ENCODE results near the gene PCNX2. TPM values are rescaled to one million over a fixed set of nuclear protein-coding genes. Genes with fewer than 3 reads are reported as not detected.

PCNX2 gene
- total and polyA plus RNA-seq, 2 of the 8 experiments (the other 6 are each of a cell fraction or from before 2014, with no cell fraction given), result 46.1 to 57.6 TPM

DNA sequence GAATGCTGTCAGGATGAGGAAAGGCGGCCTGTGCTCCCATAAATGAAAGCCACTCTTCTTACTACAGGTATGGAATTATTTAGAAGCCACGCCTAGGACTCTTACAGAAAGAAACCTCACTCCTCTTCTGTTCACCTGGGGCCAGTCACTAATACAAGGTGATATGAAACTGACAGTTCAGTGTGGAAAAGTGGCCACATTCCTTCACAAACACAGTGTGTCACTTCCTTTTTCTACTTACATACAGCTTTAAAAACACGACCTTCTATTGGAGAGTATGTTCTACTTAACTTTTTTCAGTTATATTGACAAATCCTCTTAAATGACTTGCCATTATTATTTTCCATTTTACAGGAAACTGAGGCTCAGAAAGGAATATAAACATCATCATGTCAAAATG lies 163.1 kb downstream of the PCNX2 start:
- FAIRE-seq (no peak), DNase-seq (ENCODE audit: low read depth in 1 of 2, low spot score in 2 of 2) (no peak)
- Histone ChIP-seq H2BK5ac (ENCODE audit: low read depth, low read length) (no peak overlapping the region), H3K9ac (replicated peaks in 1 of 4; ENCODE audit: extremely low read depth in 1 of 4, low read depth in 3 of 4, low read length in 3 of 4) (no peak overlapping the region), H3K56ac (replicated peaks; ENCODE audit: insufficient read length, low read depth, low read length) (no peak overlapping the region), H3K4ac (replicated peaks; ENCODE audit: insufficient read length, low read depth, low read length) (no peak overlapping the region), H3K79me2 (ENCODE audit: control insufficient read depth in 1 of 2, insufficient read depth in 2 of 2, low read length in 2 of 2) (no peaks in the 10 kb centered on the region), H3K79me1 (ENCODE audit: low read depth, low read length) (no peaks in the 10 kb centered on the region), H3K18ac (ENCODE audit: extremely low read depth, low read length) (no peak overlapping the region), H3K23me2 (ENCODE audit: low read depth, low read length) (0 out of 2 replicates have a peak, but pooled peaks cover 2% of the 10 kb centered on the region), H4K20me1 (replicated peaks in 1 of 2; ENCODE audit: control insufficient read depth in 1 of 2, insufficient read depth in 2 of 2, low read length in 2 of 2) (peaks cover 0 to 2% of the 10 kb centered on the region in 2 experiments), H2BK15ac (ENCODE audit: low read length) (no peak overlapping the region), H2BK20ac (ENCODE audit: low read length) (no peak overlapping the region), H4K5ac (ENCODE audit: insufficient read length, low read depth, low read length) (no peak overlapping the region), H2AFZ (ENCODE audit: low read length) (no peak overlapping the region), H3K4me1 (replicated peaks in 1 of 4; ENCODE audit: control insufficient read depth in 3 of 4, insufficient read depth in 4 of 4, low read length in 3 of 4) (no peaks in the 10 kb centered on the region), H3K14ac (ENCODE audit: insufficient read length) (no peak overlapping the region), H3K23ac (ENCODE audit: insufficient read length) (no peak overlapping the region), H2BK120ac (replicated peaks; ENCODE audit: low read depth, low read length) (no peak overlapping the region), H4K8ac (ENCODE audit: extremely low read depth, insufficient read depth, low read length) (no peak overlapping the region), H3K36me3 (ENCODE audit: control insufficient read depth in 2 of 4, insufficient read depth in 4 of 4, low read length in 3 of 4) (peaks cover 2 to 57% (median 23%) of the 10 kb centered on the region in 4 experiments; a peak in 7 of 8 replicates), H4K91ac (replicated peaks; ENCODE audit: insufficient read length, low read length) (no peak overlapping the region), H3K9me3 (ENCODE audit: insufficient read depth in 2 of 2, low read depth in 1 of 2, low read length in 1 of 2) (no peaks in the 10 kb centered on the region), H3K4me3 (ENCODE audit: extremely low read depth in 1 of 4, insufficient read depth in 2 of 4, low read depth in 3 of 4, low read length in 4 of 4) (no peak overlapping the region), H2AK5ac (ENCODE audit: low read depth, low read length) (no peak overlapping the region), H3K27me3 (replicated peaks in 1 of 4; ENCODE audit: control insufficient read depth in 3 of 4, extremely low read depth in 1 of 4, insufficient read depth in 3 of 4, low read length in 3 of 4) (no peaks in the 10 kb centered on the region), H3K4me2 (ENCODE audit: insufficient read depth in 1 of 2, low read depth in 2 of 2, low read length in 2 of 2) (no peak overlapping the region), H2BK12ac (ENCODE audit: low read depth, low read length) (no peak overlapping the region), H3K27ac (ENCODE audit: low read depth, low read length) (no peak overlapping the region)
- 96% methylated on average over 3 of the region's 3 CpGs; no CpG with 5 or more reads in 1 of the 2 experiments for WGBS, 2 experiments (ENCODE audit: extremely low coverage in 1 of 2, insufficient coverage in 1 of 2, insufficient read length in 1 of 2, insufficient replicate concordance in 2 of 2, low coverage in 1 of 2, low lambda C conversion rate in 2 of 2, missing lambda C conversion rate in 1 of 2)
- CTCF ChIA-PET (ENCODE audit: partially characterized antibody), result interaction anchor here (0.6 kb wide), 1 partner anchor 138 kb away, joined by 4 read pairs; no protein-coding TSS in a partner anchor
- POLR2A ChIA-PET (ENCODE audit: partially characterized antibody), result no interaction called here
- no peak for TF ChIP-seq CHD1 (IDR thresholded peaks at IDR 0.05; ENCODE audit: low read depth, low read length)
- no peak for TF ChIP-seq SIN3A (conservative IDR thresholded peaks at IDR 0.05 in 1 of 2, IDR thresholded peaks at IDR 0.05 in 1 of 2; ENCODE audit: low read depth in 1 of 2, low read length in 2 of 2)
- TF ChIP-seq TBP (IDR thresholded peaks at IDR 0.05; ENCODE audit: low read depth, low read length), result no peak
- TF ChIP-seq MAFK (IDR thresholded peaks at IDR 0.05; ENCODE audit: low read depth, low read length), result no peak
- TF ChIP-seq RBBP5 (IDR thresholded peaks at IDR 0.05; ENCODE audit: borderline replicate concordance, low read depth, low read length), result no peak
- TF ChIP-seq, protein P1, sequence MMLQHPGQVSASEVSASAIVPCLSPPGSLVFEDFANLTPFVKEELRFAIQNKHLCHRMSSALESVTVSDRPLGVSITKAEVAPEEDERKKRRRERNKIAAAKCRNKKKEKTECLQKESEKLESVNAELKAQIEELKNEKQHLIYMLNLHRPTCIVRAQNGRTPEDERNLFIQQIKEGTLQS (IDR thresholded peaks at IDR 0.05; ENCODE audit: insufficient read depth, low read depth, low read length), result no peak
- no peak for TF ChIP-seq POU5F1 (IDR thresholded peaks at IDR 0.05; ENCODE audit: low read depth, low read length)
- no peak for TF ChIP-seq KDM1A (IDR thresholded peaks at IDR 0.05; ENCODE audit: borderline replicate concordance, low read length)
- TF ChIP-seq CBX8 (IDR thresholded peaks at IDR 0.05; ENCODE audit: borderline replicate concordance, low read depth, low read length), result no peak
- TF ChIP-seq RNF2 (IDR thresholded peaks at IDR 0.05; ENCODE audit: borderline replicate concordance, low read depth, low read length, missing control alignments, poor library complexity, severe bottlenecking), result no peak
